Cardiac muscle cell (in vitro differentiated cells and primary cell): ENCODE measurements around the gene ACOXL. TPM values are rescaled to one million over a fixed set of nuclear protein-coding genes. Genes with fewer than 3 reads are reported as not detected.

Experiments
- DNase-seq, 2 donors: peaks; one replicate each; pipeline versions ENCODE4 v3.0.0 to v3.0.0-alpha.2; 2010 to 2017; ENCODE audit warnings: low read depth in 1 of 2, low spot score in 1 of 2
- H3K27ac ChIP-seq: fragments of 200-600 bp; sonication (generic); 2 replicates; pipeline ENCODE4 v1.5.1; 2016
- H3K27me3 ChIP-seq: fragments of 200-600 bp; sonication (generic); 2 replicates; pipeline ENCODE4 v1.6.0; 2016; ENCODE audit warnings: control low read depth
- H3K36me3 ChIP-seq: fragments of 200-600 bp; sonication (generic); 2 replicates; pipeline ENCODE4 v1.5.1; 2016; ENCODE audit warnings: control low read depth
- H3K4me1 ChIP-seq: fragments of 200-600 bp; sonication (generic); 2 replicates; pipeline ENCODE4 v1.8.1; 2017; ENCODE audit warnings: low read depth, mild to moderate bottlenecking, mixed run types
- H3K4me3 ChIP-seq: fragments of 200-600 bp; sonication (generic); 2 replicates; pipeline ENCODE4 v1.5.1; 2016; ENCODE audit warnings: mild to moderate bottlenecking
- H3K9me3 ChIP-seq: fragments of 200-600 bp; sonication (generic); 2 replicates; pipeline ENCODE4 v1.5.1; 2017; ENCODE audit warnings: low read depth, mild to moderate bottlenecking, control low read depth
- polyA plus RNA-seq: library from polyadenylated mRNA; unstranded; fragments of >200 nt; fragmentation: Nextera tagmentation; extraction: Ambion mirVana; gene quantifications from 2 replicates; pipeline ENCODE4 v1.2.1, GENCODE V29; 2016
- total RNA-seq: library from RNA; depleted of rRNA; stranded (reverse); fragments of >200 nt; gene quantifications from 2 replicates; pipeline ENCODE4 v1.2.3, GENCODE V29; 2016
- TF ChIP-seq, protein P1 (sequence below): IDR thresholded peaks from 2 replicates; pipeline ENCODE4 v1.5.1; 2012; ENCODE audit warnings: low read depth, mild to moderate bottlenecking, low read length

The ACOXL gene
- total and polyA plus RNA-seq, 2 experiments from 2014 or later: 0.89 to 2.4 TPM

DNA sequence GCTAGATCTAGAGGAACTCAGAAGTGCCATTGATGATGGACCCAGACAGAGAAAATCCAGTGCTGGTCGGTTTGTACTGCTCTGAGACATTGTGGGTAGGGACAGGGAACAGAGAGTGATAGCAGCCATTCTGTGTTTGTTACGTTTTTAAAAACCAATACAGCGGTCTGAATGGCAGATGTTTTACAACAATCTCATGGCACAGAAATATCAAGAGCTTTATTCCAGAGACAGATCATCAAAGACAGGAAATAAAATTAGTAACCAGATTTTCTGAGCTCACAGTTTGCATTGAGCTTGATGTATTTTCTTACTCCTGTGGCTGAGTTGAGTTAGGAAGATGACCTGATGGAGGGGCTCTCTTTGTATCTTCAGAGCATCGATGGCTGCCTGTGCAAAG is 273.4 kb downstream of the ACOXL start:
- no peaks in the 10 kb centered on the region for H3K36me3 ChIP-seq
- no peak overlapping the region for H3K4me3 ChIP-seq
- H3K9me3 ChIP-seq: no peaks in the 10 kb centered on the region
- DNase-seq: no peak
- H3K27me3 ChIP-seq: no peaks in the 10 kb centered on the region
- H3K27ac ChIP-seq: no peak overlapping the region
- TF ChIP-seq, protein P1, sequence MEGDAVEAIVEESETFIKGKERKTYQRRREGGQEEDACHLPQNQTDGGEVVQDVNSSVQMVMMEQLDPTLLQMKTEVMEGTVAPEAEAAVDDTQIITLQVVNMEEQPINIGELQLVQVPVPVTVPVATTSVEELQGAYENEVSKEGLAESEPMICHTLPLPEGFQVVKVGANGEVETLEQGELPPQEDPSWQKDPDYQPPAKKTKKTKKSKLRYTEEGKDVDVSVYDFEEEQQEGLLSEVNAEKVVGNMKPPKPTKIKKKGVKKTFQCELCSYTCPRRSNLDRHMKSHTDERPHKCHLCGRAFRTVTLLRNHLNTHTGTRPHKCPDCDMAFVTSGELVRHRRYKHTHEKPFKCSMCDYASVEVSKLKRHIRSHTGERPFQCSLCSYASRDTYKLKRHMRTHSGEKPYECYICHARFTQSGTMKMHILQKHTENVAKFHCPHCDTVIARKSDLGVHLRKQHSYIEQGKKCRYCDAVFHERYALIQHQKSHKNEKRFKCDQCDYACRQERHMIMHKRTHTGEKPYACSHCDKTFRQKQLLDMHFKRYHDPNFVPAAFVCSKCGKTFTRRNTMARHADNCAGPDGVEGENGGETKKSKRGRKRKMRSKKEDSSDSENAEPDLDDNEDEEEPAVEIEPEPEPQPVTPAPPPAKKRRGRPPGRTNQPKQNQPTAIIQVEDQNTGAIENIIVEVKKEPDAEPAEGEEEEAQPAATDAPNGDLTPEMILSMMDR: no peak
- no peaks in the 10 kb centered on the region for H3K4me1 ChIP-seq

DNA sequence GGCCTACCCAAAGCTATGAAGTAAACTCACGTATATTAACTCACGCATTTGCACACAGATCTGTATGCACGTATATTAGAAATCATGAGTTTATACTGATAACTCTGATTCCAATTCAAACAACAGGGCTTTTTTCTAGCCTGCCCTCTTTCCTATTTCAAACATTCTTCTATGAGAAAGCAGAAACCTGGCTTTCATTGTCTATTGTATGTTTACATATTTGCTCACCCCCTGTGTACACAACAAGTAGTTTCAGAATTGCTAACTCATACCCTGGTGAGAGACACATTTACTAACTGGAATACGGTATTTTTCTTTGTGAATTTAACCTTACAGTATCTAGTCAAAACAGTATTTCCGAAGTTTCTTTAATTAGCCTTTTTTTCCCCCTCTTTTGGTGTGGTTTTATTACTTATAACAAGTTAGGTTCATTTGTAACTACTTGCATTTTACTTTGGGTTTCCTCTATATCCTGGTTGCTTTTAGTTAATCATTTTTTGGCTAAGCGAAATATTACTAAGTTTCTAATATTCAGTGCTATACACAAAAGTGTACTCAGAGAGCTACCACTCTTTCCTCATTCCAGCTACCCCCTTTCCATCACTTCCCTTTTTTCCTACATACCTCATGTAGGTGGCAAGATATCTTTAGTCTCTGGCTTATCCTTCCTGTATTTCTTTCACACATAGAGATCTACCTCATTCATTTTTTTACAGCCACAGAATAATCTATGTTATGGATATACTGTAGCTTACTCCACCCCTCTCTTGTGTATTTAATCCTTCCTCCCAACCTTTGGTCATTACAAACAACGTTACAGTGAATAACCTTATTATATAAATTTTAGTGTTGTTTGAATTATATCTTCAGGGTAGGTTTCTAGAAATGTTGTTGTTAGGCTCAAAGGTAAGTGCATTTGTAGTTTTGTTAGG is 275.6 kb downstream of the ACOXL start:
- Histone ChIP-seq H3K27ac (no peak overlapping the region), H3K4me3 (no peak overlapping the region)
- DNase-seq: no peak

DNA sequence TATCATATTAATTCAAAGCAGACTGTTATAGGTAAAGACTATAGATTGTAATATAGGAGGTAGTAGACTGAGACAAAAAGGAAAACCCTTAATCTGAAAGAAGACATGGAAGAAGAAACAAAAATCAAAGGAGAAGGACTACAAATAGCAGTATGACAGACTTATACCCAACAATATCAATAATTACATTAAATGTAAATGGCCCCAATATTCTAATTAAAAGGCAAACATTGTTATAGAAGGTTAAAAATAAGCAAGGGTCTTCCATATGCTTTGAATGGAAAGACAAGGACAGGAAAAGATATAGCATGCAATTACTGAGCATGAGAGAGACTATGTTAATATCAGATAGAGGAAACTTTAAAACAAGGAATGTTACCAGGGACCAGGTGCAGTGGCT is 278.8 kb downstream of the ACOXL start:
- TF ChIP-seq, protein P1: no peak
- Histone ChIP-seq H3K27me3 (no peaks in the 10 kb centered on the region), H3K4me1 (no peaks in the 10 kb centered on the region), H3K4me3 (no peak overlapping the region), H3K36me3 (no peaks in the 10 kb centered on the region), H3K27ac (no peak overlapping the region), H3K9me3 (no peaks in the 10 kb centered on the region)
- DNase-seq: no peak

More for the DNA sequence above, 275.6 kb downstream of the ACOXL start:
- no peaks in the 10 kb centered on the region for H3K4me1 ChIP-seq
- no peaks in the 10 kb centered on the region for H3K9me3 ChIP-seq
- H3K27me3 ChIP-seq: no peaks in the 10 kb centered on the region
- H3K36me3 ChIP-seq: no peaks in the 10 kb centered on the region
- TF ChIP-seq, protein P1: no peak

DNA sequence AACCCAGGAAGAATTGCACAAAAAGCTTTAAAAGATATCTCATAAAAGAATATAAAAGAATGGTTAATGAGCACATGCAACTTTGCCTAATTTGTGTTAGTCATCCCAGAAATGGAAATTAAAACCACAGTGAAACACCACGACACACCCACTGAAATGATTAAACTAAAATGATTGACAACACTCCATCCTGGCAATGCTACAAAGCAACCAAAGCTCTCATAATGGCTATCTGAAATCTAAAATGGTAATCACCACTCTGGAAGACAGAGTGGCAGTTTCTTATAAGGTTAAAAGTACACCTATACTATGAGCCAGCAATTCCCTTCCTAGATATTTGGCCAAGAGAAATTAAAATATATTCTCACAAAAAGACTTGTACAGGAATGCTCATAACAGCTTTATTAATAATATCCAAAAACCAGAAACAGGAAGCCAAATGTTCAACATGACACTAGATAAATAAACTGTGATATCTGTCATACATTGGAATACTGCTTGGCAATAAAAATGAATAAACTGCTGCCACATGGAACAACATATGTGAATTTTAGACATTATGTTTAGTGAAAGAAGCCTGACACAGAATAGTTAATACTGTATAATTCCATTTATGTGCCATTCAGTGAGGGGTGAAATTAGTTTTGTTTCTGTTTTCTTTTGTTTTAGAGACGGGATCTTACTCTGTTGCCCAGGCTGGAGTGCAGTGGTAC is 283.1 kb downstream of the ACOXL start:
- Histone ChIP-seq H3K27me3 (no peaks in the 10 kb centered on the region), H3K27ac (no peak overlapping the region), H3K4me1 (no peaks in the 10 kb centered on the region), H3K36me3 (no peaks in the 10 kb centered on the region), H3K4me3 (no peak overlapping the region), H3K9me3 (no peaks in the 10 kb centered on the region)
- TF ChIP-seq, protein P1: no peak
- DNase-seq: no peak

DNA sequence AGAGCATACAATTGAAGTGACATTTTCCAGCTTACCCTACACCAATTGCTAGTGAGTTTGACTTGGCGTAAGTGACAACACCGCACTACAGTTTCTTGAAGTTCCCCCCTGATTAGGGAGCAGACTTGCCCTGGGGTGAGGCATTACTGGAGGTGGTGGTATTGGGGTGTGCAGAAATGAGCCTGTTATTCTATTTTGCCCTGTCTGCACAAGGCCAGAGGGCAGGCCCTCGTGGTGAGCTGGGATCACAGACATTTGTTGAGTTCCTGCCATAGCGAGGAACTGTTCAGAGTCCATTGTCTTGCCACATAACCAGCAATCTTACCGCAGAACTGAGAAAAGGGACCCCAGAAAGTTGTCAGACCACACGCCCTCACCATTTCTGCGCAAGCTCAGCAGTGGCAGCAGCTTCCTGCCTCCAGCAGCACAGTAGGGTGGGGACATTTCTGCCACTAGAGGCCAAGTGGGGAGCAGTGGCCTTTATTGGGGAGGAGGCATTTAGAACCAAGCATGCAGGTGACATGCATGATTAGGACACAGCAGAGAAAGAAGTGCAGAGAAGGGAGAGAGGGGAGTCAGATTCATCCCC is 284.8 kb downstream of the ACOXL start:
- TF ChIP-seq, protein P1: no peak
- DNase-seq: no peak
- H3K9me3 ChIP-seq: no peaks in the 10 kb centered on the region
- H3K27ac ChIP-seq: no peak overlapping the region
- H3K4me3 ChIP-seq: no peak overlapping the region
- H3K4me1 ChIP-seq: no peaks in the 10 kb centered on the region
- no peaks in the 10 kb centered on the region for H3K27me3 ChIP-seq
- no peaks in the 10 kb centered on the region for H3K36me3 ChIP-seq
